ENCODE data around the gene PTCH2.
A peak's percentile ranks its signal among the peaks of the same experiment; 100 is the strongest.
"Not testable (repeated sequence)": the region's sequence is repeated elsewhere in the genome, so short reads cannot be mapped to it uniquely, and the experiment has no call there.

PTCH2 gene

DNA sequence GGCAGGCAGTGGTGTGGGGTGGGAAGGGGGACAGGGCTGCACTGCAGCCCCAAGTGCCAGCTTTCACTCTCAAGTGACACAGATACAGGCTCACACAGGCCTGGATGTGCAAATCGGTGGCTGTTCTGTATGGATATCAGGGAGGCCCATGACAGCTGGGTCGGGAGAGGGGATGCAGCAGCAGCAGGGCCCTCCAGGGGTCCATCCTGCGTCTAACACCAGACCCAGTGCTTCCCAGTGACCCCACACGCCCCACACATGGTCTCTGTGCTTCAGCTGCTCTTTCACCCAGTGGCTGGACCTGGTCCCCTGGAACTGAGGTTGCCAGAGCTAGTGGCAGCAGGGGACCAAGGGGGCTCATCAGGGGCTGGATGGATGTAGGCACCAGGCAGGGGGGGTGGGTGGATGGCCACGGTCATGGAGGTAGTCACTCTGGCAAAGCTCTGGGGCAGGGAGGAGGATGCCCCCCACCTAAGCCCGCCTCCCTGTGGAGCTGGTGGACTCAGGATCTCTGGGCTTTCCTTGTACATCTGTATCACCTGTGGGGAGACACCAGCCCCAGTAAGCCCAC is 20.8 kb downstream of the PTCH2 start:
- no peak overlapping the region for H3K9ac ChIP-seq (ENCODE audit: low read length)
- no peaks in the 10 kb centered on the region for H3K9me3 ChIP-seq (ENCODE audit: control insufficient read depth, low read length)
- H3K4me1 ChIP-seq (ENCODE audit: control insufficient read depth, insufficient read depth, low read length) = peaks cover 21% of the 10 kb centered on the region
- no peaks in the 10 kb centered on the region for H3K36me3 ChIP-seq (ENCODE audit: control insufficient read depth, insufficient read depth, low read length)
- H3K4me3 ChIP-seq (ENCODE audit: low read length) = no peak overlapping the region
- H3K27me3 ChIP-seq (ENCODE audit: control insufficient read depth, insufficient read depth, low read length) = no peaks in the 10 kb centered on the region

- Histone ChIP-seq H3K27me3 (ENCODE audit: control insufficient read depth, insufficient read depth, low read length) (no peaks in the 10 kb centered on the region), H3K4me3 (ENCODE audit: low read length) (no peak overlapping the region), H3K9ac (ENCODE audit: low read length) (peak overlapping the region; percentile 95), H3K4me1 (ENCODE audit: control insufficient read depth, insufficient read depth, low read length) (peaks cover 21% of the 10 kb centered on the region), H3K36me3 (ENCODE audit: control insufficient read depth, insufficient read depth, low read length) (no peaks in the 10 kb centered on the region), H3K9me3 (ENCODE audit: control insufficient read depth, low read length) (no peaks in the 10 kb centered on the region)
Observed at GRCh38 chr1:44821240-44821715, 21.8 kb downstream of the PTCH2 start.

DNA sequence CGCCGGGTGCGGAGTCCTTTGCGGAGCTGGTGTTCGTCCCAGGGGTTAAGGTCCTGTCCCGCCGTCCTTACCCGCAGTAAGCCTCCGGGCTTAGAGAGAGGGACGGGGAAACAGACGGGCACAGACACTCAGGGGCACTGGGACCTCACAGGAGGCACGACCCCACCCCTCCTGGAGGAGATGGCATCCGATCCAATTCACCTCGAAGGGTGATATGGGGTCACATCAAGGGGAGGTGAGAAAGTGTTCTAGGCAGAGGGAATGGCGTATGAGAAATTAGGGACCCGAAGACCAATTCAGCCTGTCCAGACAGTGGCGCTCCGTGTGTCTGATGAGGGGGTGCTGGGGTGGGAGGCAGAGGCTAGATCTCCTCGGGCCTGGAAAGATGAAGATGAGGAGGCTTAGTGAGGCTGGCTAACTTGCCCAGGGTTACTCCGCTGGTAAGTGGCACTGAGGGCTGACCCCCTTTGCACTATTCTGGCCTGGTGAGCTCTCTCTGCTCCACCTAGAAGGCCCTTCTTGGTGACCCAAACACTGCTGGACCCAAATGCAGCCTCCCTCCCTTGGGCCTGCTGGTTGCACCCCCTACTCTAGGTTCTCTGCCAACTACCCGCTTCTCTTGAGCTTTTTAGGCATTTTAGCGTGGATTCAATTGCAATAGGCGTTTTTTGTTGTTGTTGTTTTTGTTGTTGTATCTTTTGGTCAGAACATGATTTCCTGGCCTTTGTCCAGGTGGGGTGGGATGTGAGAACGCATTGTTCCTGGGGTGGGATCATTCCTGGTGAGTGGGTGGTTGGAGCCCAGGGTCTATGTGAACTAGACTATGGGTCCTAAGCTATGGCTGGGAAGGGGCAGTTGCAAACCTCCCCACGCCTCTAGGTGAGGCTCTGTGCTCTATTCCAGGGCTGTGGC is 22.5 kb downstream of the PTCH2 start:
- Histone ChIP-seq H3K9ac (ENCODE audit: low read length) (peak overlapping the region; percentile 95), H3K4me1 (ENCODE audit: control insufficient read depth, insufficient read depth, low read length) (peaks cover 22% of the 10 kb centered on the region), H3K9me3 (ENCODE audit: control insufficient read depth, low read length) (no peaks in the 10 kb centered on the region), H3K36me3 (ENCODE audit: control insufficient read depth, insufficient read depth, low read length) (no peaks in the 10 kb centered on the region), H3K4me3 (ENCODE audit: low read length) (peak overlapping the region; percentile 80), H3K27me3 (ENCODE audit: control insufficient read depth, insufficient read depth, low read length) (no peaks in the 10 kb centered on the region)

DNA sequence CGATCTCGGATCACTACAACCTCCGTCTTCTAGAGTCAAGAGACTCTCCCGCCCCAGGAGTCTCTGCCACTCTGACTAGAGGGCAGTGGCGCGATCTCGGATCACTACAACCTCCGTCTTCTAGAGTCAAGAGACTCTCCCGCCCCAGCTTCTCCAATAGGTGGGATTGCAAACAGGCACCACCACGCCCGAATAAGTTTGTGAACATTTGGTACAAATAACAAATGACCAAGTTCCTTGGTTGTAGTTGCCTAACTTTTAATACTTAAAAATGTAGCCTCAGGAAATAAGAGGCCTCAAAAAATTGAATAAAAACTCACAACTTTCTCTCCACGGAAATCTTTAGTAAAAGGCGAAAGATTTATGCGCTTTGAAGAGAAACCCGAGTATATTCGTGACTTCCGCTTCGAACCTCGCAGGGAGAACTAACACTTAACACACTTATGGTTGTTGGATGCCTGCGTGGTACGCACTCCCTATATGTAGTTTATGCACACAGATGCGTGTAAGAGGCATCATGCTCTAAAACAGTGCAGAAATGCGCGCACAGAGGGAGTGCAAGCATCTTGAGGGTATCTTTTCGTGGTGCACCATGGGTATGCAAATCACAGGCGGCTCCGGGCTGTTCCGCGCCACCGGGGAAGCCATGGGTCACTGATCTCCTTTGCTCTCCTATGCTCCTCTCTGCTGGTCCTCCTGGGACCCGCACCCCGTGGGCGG is 23.3 kb downstream of the PTCH2 start:
- peak overlapping the region; percentile 95 for H3K9ac ChIP-seq (ENCODE audit: low read length)
- no peaks in the 10 kb centered on the region for H3K36me3 ChIP-seq (ENCODE audit: control insufficient read depth, insufficient read depth, low read length)
- H3K4me1 ChIP-seq (ENCODE audit: control insufficient read depth, insufficient read depth, low read length) = peaks cover 30% of the 10 kb centered on the region
- H3K9me3 ChIP-seq (ENCODE audit: control insufficient read depth, low read length) = no peaks in the 10 kb centered on the region
- peak overlapping the region; percentile 80 for H3K4me3 ChIP-seq (ENCODE audit: low read length)
- H3K27me3 ChIP-seq (ENCODE audit: control insufficient read depth, insufficient read depth, low read length) = no peaks in the 10 kb centered on the region

DNA sequence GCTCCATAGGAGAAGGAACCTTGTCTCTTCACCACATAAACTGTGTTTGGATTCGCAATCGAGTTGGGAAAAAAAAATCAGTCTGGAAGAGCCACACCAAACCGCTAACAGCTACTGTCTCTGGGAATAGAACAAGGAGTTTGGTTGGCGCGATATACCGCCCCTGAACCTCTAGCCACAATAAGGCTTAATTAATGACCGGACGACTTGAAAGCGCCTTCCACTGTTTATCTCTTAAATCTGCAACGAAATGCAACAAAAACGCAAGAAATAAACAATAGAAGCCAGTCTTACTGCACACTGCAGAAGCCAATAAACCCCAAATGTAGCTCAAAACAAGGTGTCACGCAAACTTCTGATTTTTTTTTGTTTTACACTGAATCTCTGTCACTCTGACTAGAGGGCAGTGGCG is 23.9 kb downstream of the PTCH2 start:
- Histone ChIP-seq H3K36me3 (ENCODE audit: control insufficient read depth, insufficient read depth, low read length) (no peaks in the 10 kb centered on the region), H3K4me1 (ENCODE audit: control insufficient read depth, insufficient read depth, low read length) (peaks cover 33% of the 10 kb centered on the region), H3K9ac (ENCODE audit: low read length) (peak overlapping the region; percentile 95), H3K27me3 (ENCODE audit: control insufficient read depth, insufficient read depth, low read length) (no peaks in the 10 kb centered on the region), H3K9me3 (ENCODE audit: control insufficient read depth, low read length) (no peaks in the 10 kb centered on the region), H3K4me3 (ENCODE audit: low read length) (peak overlapping the region; percentile 54)

- H3K27me3 ChIP-seq (ENCODE audit: control insufficient read depth, insufficient read depth, low read length) = no peaks in the 10 kb centered on the region
- no peak overlapping the region for H3K9ac ChIP-seq (ENCODE audit: low read length)
- H3K9me3 ChIP-seq (ENCODE audit: control insufficient read depth, low read length) = no peaks in the 10 kb centered on the region
- no peak overlapping the region for H3K4me3 ChIP-seq (ENCODE audit: low read length)
- no peaks in the 10 kb centered on the region for H3K36me3 ChIP-seq (ENCODE audit: control insufficient read depth, insufficient read depth, low read length)
- H3K4me1 ChIP-seq (ENCODE audit: control insufficient read depth, insufficient read depth, low read length) = peaks cover 33% of the 10 kb centered on the region
Observed at GRCh38 chr1:44817771-44818495, 25.1 kb downstream of the PTCH2 start.

DNA sequence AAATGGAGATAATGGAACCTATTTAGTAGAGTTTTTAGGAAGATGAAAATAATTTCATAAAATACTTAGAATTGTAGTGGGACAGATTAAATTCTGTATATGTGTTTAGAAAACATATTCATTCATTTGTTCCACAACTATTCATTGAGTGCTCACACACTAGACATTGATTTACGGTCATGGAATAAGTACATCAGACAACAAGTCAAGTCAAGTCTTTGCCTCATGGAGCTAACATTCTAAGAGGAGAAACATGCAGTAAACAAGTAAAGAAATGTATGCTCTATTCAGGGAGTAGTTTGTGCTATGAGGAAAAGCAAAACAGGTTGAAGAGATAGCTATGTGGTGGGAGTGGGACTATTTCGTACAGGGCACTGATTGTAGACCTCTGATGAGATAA is 25.7 kb downstream of the PTCH2 start:
- peaks cover 33% of the 10 kb centered on the region for H3K4me1 ChIP-seq (ENCODE audit: control insufficient read depth, insufficient read depth, low read length)
- no peaks in the 10 kb centered on the region for H3K9me3 ChIP-seq (ENCODE audit: control insufficient read depth, low read length)
- H3K9ac ChIP-seq (ENCODE audit: low read length) = no peak overlapping the region
- H3K4me3 ChIP-seq (ENCODE audit: low read length) = no peak overlapping the region
- H3K27me3 ChIP-seq (ENCODE audit: control insufficient read depth, insufficient read depth, low read length) = no peaks in the 10 kb centered on the region
- H3K36me3 ChIP-seq (ENCODE audit: control insufficient read depth, insufficient read depth, low read length) = no peaks in the 10 kb centered on the region

GRCh38 chr1:44815926-44816325 is 27.1 kb downstream of the PTCH2 start:
- H3K4me1 ChIP-seq (ENCODE audit: control insufficient read depth, insufficient read depth, low read length) = peaks cover 31% of the 10 kb centered on the region
- not testable (repeated sequence) for H3K27me3 ChIP-seq (ENCODE audit: control insufficient read depth, insufficient read depth, low read length); H3K9ac ChIP-seq (ENCODE audit: low read length)

DNA sequence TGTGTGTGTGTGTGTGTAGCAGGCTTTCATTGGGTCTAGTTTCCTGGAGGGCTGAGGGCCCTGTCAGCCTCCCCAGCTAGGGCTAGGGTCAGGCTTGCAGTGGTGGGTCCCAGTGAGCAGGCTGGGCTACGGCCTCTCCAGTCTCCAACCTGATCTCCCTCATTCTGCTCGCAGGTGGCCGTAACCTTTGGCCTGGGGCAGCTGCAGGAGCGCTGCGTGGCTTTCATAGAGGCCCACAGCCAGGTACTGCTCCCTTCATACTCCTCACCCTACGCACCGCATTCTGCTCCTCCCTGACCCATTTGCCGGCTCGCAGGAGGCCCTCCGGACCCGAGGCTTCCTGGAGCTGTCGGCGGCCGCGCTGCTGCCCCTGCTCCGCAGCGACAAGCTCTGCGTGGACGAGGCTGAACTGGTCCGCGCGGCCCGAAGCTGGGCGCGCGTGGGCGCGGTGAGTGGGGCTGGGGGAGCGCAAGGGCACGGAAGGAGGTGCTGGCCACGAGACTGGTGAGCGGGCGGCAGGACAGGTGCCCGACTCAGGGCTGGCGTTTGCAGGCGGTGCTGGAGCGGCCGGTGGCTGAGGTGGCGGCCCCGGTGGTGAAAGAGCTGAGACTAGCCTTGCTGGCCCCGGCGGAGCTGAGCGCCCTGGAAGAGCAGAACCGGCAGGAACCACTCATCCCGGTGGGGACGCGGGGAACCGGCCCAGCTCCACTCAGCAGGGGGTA is 30.1 kb downstream of the PTCH2 start:
- H3K27me3 ChIP-seq (ENCODE audit: control insufficient read depth, insufficient read depth, low read length) = no peaks in the 10 kb centered on the region
- H3K36me3 ChIP-seq (ENCODE audit: control insufficient read depth, insufficient read depth, low read length) = no peaks in the 10 kb centered on the region
- H3K4me3 ChIP-seq (ENCODE audit: low read length) = peak overlapping the region; percentile 49
- peaks cover 40% of the 10 kb centered on the region for H3K4me1 ChIP-seq (ENCODE audit: control insufficient read depth, insufficient read depth, low read length)
- H3K9me3 ChIP-seq (ENCODE audit: control insufficient read depth, low read length) = no peaks in the 10 kb centered on the region
- peak overlapping the region; percentile 69 for H3K9ac ChIP-seq (ENCODE audit: low read length)

More at GRCh38 chr1:44815926-44816325, 27.1 kb downstream of the PTCH2 start:
- H3K36me3 ChIP-seq (ENCODE audit: control insufficient read depth, insufficient read depth, low read length); H3K9me3 ChIP-seq (ENCODE audit: control insufficient read depth, low read length); H3K4me3 ChIP-seq (ENCODE audit: low read length): not testable (repeated sequence)

DNA sequence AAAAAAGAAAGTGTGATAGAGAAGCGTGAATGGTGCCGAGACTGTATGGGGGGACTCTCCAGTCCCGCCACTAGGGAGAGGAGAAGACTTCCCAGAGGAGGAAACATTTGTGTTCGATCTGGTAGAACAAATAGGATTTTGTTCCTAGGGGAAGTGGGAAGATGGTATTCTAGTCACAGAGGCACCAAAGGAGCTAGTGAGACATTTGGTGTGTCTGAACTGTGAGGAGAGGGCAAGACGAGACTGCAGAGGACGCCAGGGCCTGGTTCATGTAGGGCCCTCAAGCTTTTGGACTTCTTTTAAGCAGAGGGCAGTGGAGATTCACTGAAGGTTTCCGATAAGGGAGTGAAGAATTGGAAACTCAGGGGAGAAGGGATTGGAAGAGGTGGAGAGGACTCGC is 31.8 kb downstream of the PTCH2 start:
- Histone ChIP-seq H3K9me3 (ENCODE audit: control insufficient read depth, low read length) (no peaks in the 10 kb centered on the region), H3K9ac (ENCODE audit: low read length) (no peak overlapping the region), H3K4me3 (ENCODE audit: low read length) (no peak overlapping the region), H3K36me3 (ENCODE audit: control insufficient read depth, insufficient read depth, low read length) (peaks cover 5% of the 10 kb centered on the region), H3K27me3 (ENCODE audit: control insufficient read depth, insufficient read depth, low read length) (no peaks in the 10 kb centered on the region), H3K4me1 (ENCODE audit: control insufficient read depth, insufficient read depth, low read length) (peaks cover 57% of the 10 kb centered on the region)

DNA sequence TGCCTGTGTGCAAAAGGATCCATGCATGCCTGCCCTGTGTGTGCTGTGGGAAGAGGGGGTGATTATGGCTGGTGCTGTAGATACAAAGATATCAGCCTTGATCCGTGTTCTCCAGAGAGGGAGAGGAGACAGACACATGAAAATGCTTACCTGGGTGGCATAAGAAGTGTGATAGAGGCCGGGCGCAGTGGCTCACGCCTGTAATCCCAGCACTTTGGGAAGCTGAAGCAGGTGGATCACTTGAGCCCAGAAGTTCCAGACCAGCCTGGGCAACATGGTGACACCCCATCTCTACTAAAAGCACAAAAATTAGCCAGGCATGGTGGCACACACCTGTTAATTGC is 32.3 kb downstream of the PTCH2 start:
- H3K9ac ChIP-seq (ENCODE audit: low read length); H3K9me3 ChIP-seq (ENCODE audit: control insufficient read depth, low read length); H3K27me3 ChIP-seq (ENCODE audit: control insufficient read depth, insufficient read depth, low read length); H3K36me3 ChIP-seq (ENCODE audit: control insufficient read depth, insufficient read depth, low read length); H3K4me3 ChIP-seq (ENCODE audit: low read length): not testable (repeated sequence)
- peaks cover 62% of the 10 kb centered on the region for H3K4me1 ChIP-seq (ENCODE audit: control insufficient read depth, insufficient read depth, low read length)

Measured in mucosa of stomach (tissue), 1 donor.